K562 (cell line): Measurements from ENCODE around the gene CERS5. TPM values are rescaled to one million over a fixed set of nuclear protein-coding genes. Genes with fewer than 3 reads are reported as not detected.
A peak's percentile ranks its signal among the peaks of the same experiment; 100 is the strongest.

ENCODE experiments used
- ATAC-seq: fragments of 200-7000 bp; cut with Tn5 transposase; 3 replicates; pipeline ENCODE4 v1.9.1; 2020; ENCODE audit warnings: moderate library complexity
- BruUV-seq: library from RNA; stranded (reverse); fragments of 400-500 nt; replicated peaks from 2 replicates; lab custom pipeline; 2021; lab: Mats Ljungman, UMichigan
- CTCF ChIA-PET: fragments of 300-600 bp; formaldehyde crosslinking; extraction: SDS; loops from one replicate; lab custom pipeline; 2021; ENCODE audit warnings: low intra/inter-chr PET ratio; lab: Yijun Ruan, JAX
- POLR2A ChIA-PET: fragments of 300-600, 350-650 bp; sonication (Branson Sonifier 250); formaldehyde crosslinking; extraction: SDS; loops from one replicate; lab custom pipeline; 2021; ENCODE audit warnings: antibody characterized with exemption, inconsistent platforms; lab: Yijun Ruan, JAX
- DNase-seq, 4 experiments: peaks; one replicate each; pipeline versions ENCODE4 v3.0.0 to v3.0.0-alpha.2; 2011 to 2018; ENCODE audit warnings: low spot score in 3 of 4, mixed read lengths in 3 of 4; ENCODE audit errors: extremely low read depth in 1 of 4
- FAIRE-seq: peaks from 2 replicates; lab custom pipeline; 2011; peaks lifted over from hg19 to GRCh38; lab: Jason Lieb, UNC
- H2AFZ ChIP-seq: 2 replicates; pipeline ENCODE4 v1.6.0; 2011; ENCODE audit warnings: low read depth, low read length, control low read depth, inconsistent platforms
- H3K27ac ChIP-seq: fragments of 200-600 bp; 3 replicates; pipeline ENCODE4 v1.8.0; 2011; ENCODE audit warnings: low read depth, mild to moderate bottlenecking, control low read depth, inconsistent platforms, low read length, moderate library complexity, mixed read lengths; ENCODE audit errors: extremely low read depth
- H3K27me3 ChIP-seq, 2 experiments: fragments of 300-600 bp in 1 of 2; 2 replicates in 1 of 2; 3 replicates in 1 of 2; pipeline versions ENCODE4 v1.6.0 to v1.8.0; 2011; ENCODE audit warnings: inconsistent platforms in 2 of 2, low read length in 2 of 2, mild to moderate bottlenecking in 1 of 2, mixed read lengths in 1 of 2, moderate library complexity in 1 of 2; ENCODE audit not compliant: control insufficient read depth in 2 of 2, insufficient read depth in 2 of 2
- H3K36me3 ChIP-seq: fragments of 300-600 bp; 3 replicates; pipeline ENCODE4 v1.8.0; 2011; ENCODE audit warnings: mild to moderate bottlenecking, low read length, inconsistent platforms; ENCODE audit not compliant: control insufficient read depth, insufficient read depth
- H3K4me1 ChIP-seq, 2 experiments: fragments of 200-600 bp in 1 of 2; replicated peaks in 1 of 2; 2 replicates in 1 of 2; 3 replicates in 1 of 2; pipeline versions ENCODE4 v1.5.1 to v1.8.0; 2011; ENCODE audit warnings: inconsistent platforms in 2 of 2, low read length in 2 of 2, mild to moderate bottlenecking in 1 of 2, mixed read lengths in 1 of 2, moderate library complexity in 1 of 2; ENCODE audit not compliant: control insufficient read depth in 2 of 2, insufficient read depth in 2 of 2
- H3K4me2 ChIP-seq: 2 replicates; pipeline ENCODE4 v1.6.1; 2011; ENCODE audit warnings: low read length, control low read depth, inconsistent platforms, mixed read lengths; ENCODE audit not compliant: insufficient read depth
- H3K4me3 ChIP-seq: fragments of 200-600 bp; sonication (generic), shearing (Covaris generic); 2 replicates; pipeline ENCODE4 v1.5.1; 2016; ENCODE audit warnings: control low read depth, inconsistent platforms
- H3K79me2 ChIP-seq: fragments of 200-600 bp; 3 replicates; pipeline ENCODE4 v1.8.0; 2011; ENCODE audit warnings: low read length, inconsistent platforms; ENCODE audit not compliant: control insufficient read depth, insufficient read depth
- H3K9ac ChIP-seq, 2 experiments: 2 replicates each; pipeline versions ENCODE4 v1.6.0 to v1.6.1; 2011; ENCODE audit warnings: low read depth in 2 of 2, low read length in 2 of 2, control low read depth in 1 of 2, inconsistent platforms in 1 of 2, mild to moderate bottlenecking in 1 of 2, mixed read lengths in 1 of 2; ENCODE audit not compliant: insufficient read depth in 1 of 2
- H3K9me1 ChIP-seq: one replicate; pipeline ENCODE4 v1.6.0; 2011; ENCODE audit warnings: inconsistent platforms, mild to moderate bottlenecking, low read length, moderate library complexity; ENCODE audit not compliant: control insufficient read depth, insufficient read depth
- H3K9me3 ChIP-seq: replicated peaks from 2 replicates; pipeline ENCODE4 v1.5.1; 2011; ENCODE audit warnings: low read depth, low read length, inconsistent platforms; ENCODE audit not compliant: control insufficient read depth, insufficient read depth
- H4K20me1 ChIP-seq: replicated peaks from 2 replicates; pipeline ENCODE4 v1.6.1; 2011; ENCODE audit warnings: low read length, inconsistent platforms, mixed read lengths; ENCODE audit not compliant: control insufficient read depth, insufficient read depth
- BHLHE40 ChIP-seq: IDR thresholded peaks from 2 replicates; pipeline ENCODE4 v1.6.1; 2011; ENCODE audit warnings: low read length, improper control_type of control experiment
- CBX8 ChIP-seq: fragments of 200-600 bp; sonication (generic); IDR thresholded peaks from 2 replicates; pipeline ENCODE4 v1.6.1; 2012; ENCODE audit warnings: borderline replicate concordance, mixed run types, low read depth, mild to moderate bottlenecking, moderate library complexity, mixed read lengths, low read length, control low read depth, inconsistent platforms; ENCODE audit not compliant: poor library complexity, severe bottlenecking; ENCODE audit errors: extremely low read depth
- CEBPB ChIP-seq: fragments of 450-650 bp; IDR thresholded peaks from 2 replicates; pipeline ENCODE4 v1.6.1; 2016; ENCODE audit warnings: missing genetic modification characterization, missing compliant biosample characterization
- CEBPZ ChIP-seq: fragments of 150-350 bp; IDR thresholded peaks from 2 replicates; pipeline ENCODE4 v1.6.1; 2014; ENCODE audit warnings: low read depth, mild to moderate bottlenecking, low read length, borderline replicate concordance
- FOXP1 ChIP-seq: sonication (generic); formaldehyde crosslinking; IDR thresholded peaks from 2 replicates; pipeline ENCODE4 v1.8.0; 2022; ENCODE audit warnings: mild to moderate bottlenecking, missing genetic modification reagents
- FUS ChIP-seq: fragments of 200-400 bp; formaldehyde crosslinking; optimal IDR thresholded peaks from 2 replicates; pipeline ENCODE3; 2017; ENCODE audit warnings: low read depth, low read length
- HDAC2 ChIP-seq: fragments of 450-650 bp; IDR thresholded peaks from 2 replicates; pipeline ENCODE4 v1.6.1; 2016; ENCODE audit warnings: mild to moderate bottlenecking
- HIVEP1 ChIP-seq: fragments of 250-450 bp; sonication (Bioruptor Pico); IDR thresholded peaks from 2 replicates; pipeline ENCODE4 v1.4.0; 2020; ENCODE audit warnings: mild to moderate bottlenecking
- MXD1 ChIP-seq: fragments of 250-450 bp; sonication (Bioruptor Pico); IDR thresholded peaks from 2 replicates; pipeline ENCODE4 v1.8.0; 2021; ENCODE audit warnings: borderline replicate concordance, mild to moderate bottlenecking, moderate library complexity; ENCODE audit not compliant: poor library complexity, severe bottlenecking
- NFATC3 ChIP-seq: fragments of 450-650 bp; IDR thresholded peaks from 2 replicates; pipeline ENCODE4 v1.6.1; 2017; ENCODE audit warnings: mild to moderate bottlenecking
- NFXL1 ChIP-seq: fragments of 450-650 bp; formaldehyde crosslinking; IDR thresholded peaks from 2 replicates; pipeline ENCODE4 v1.4.0; 2021; ENCODE audit warnings: mild to moderate bottlenecking
- PHF21A ChIP-seq: fragments of 450-650 bp; IDR thresholded peaks from 2 replicates; pipeline ENCODE4 v1.6.1; 2017; ENCODE audit warnings: low read depth, borderline replicate concordance
- RAD21 ChIP-seq, 2 experiments: fragments of 250-450 bp in 1 of 2; fragments of 450-650 bp in 1 of 2; sonication (Bioruptor Pico) in 1 of 2; formaldehyde crosslinking in 1 of 2; IDR thresholded peaks in 1 of 2; conservative IDR thresholded peaks in 1 of 2; 2 replicates each; pipeline versions ENCODE4 v1.4.0 to v1.8.0; 2020 to 2022; ENCODE audit warnings: mild to moderate bottlenecking in 2 of 2, moderate library complexity in 1 of 2
- USF1 ChIP-seq: sonication (generic); formaldehyde crosslinking; IDR thresholded peaks from 2 replicates; pipeline ENCODE4 v1.9.0; 2022; ENCODE audit warnings: mild to moderate bottlenecking, missing genetic modification reagents
- ZBED1 ChIP-seq: IDR thresholded peaks from 2 replicates; pipeline ENCODE4 v1.6.1; 2014
- ZBTB7A ChIP-seq: IDR thresholded peaks from 2 replicates; pipeline ENCODE4 v1.6.1; 2011; ENCODE audit warnings: low read depth, mild to moderate bottlenecking, low read length, moderate library complexity, borderline replicate concordance; ENCODE audit not compliant: control insufficient read depth
- ZFP30 ChIP-seq: fragments of 250-450 bp; sonication (Bioruptor Pico); IDR thresholded peaks from 2 replicates; pipeline ENCODE4 v1.8.0; 2022; ENCODE audit warnings: moderate library complexity, mild to moderate bottlenecking, inconsistent platforms, borderline replicate concordance
- ZFPM2 ChIP-seq: fragments of 250-450 bp; sonication (Bioruptor Pico); IDR thresholded peaks from 2 replicates; pipeline ENCODE4 v1.5.1; 2022; ENCODE audit warnings: mild to moderate bottlenecking
- ZNF695 ChIP-seq: fragments of 450-650 bp; formaldehyde crosslinking; IDR thresholded peaks from 2 replicates; pipeline ENCODE4 v1.4.0; 2020; ENCODE audit warnings: mild to moderate bottlenecking, moderate library complexity
- WGBS: fragments of 100-300 bp; shearing (Covaris generic); methylation state at CpG from one replicate; pipeline ENCODE4 v1.1.6; 2016; ENCODE audit warnings: low coverage, mixed read lengths; ENCODE audit not compliant: insufficient coverage; ENCODE audit errors: missing lambda C conversion rate; 5-methylcytosine and 5-hydroxymethylcytosine counted together
- in situ Hi-C: fragments of 300-500 bp; cut with MboI; formaldehyde crosslinking; loops from 4 replicates; pipeline ENCODE4 v1.15.0; 2018; ENCODE audit warnings: inconsistent platforms, mixed read lengths
- intact Hi-C: fragments of 100-400 bp; cut with micrococcal nuclease; formaldehyde crosslinking; loops from 2 replicates; pipeline ENCODE4 v1.14.2; 2022
- polyA plus RNA-seq, 8 experiments: library from polyadenylated mRNA; depleted of rRNA in 4 of 8; stranded (reverse) in 5 of 8; unstranded in 3 of 8; fragments of >200 nt; fragmentation: Nextera tagmentation in 2 of 8; fragmentation: Illumina TruSeq in 1 of 8; extraction: Ambion mirVana in 2 of 8; extraction: Trizol in 1 of 8; gene quantifications; 2 replicates each; pipeline versions ENCODE4 v1.2.1 to v1.2.3, GENCODE V29; 2011 to 2014; ENCODE audit warnings: inconsistent platforms in 1 of 8, missing spikeins in 1 of 8
- total RNA-seq, 7 experiments: library from RNA; depleted of rRNA in 6 of 7; stranded (reverse); fragments of >200 nt in 6 of 7; fragmentation: Illumina TruSeq in 2 of 7; extraction: Trizol in 2 of 7; gene quantifications; 2 replicates each; pipeline versions ENCODE4 v1.2.1 to v1.2.3, GENCODE V29; 2011 to 2021; ENCODE audit warnings: low replicate concordance in 1 of 7

The CERS5 gene
- total and polyA plus RNA-seq, 9 of the 15 experiments (the other 6 are each of a cell fraction or from before 2014, with no cell fraction given), result 6.1 to 47.5 (median 17.8) TPM

- H3K4me1 ChIP-seq, result peaks cover 10 to 21% of the 10 kb centered on the region in 2 experiments; a peak in 4 of 5 replicates
- DNase-seq (no peak), FAIRE-seq (no peak), ATAC-seq (no peak)
- H3K4me3 ChIP-seq, result no peak overlapping the region
- ChIA-PET POLR2A (interaction anchor here (0.6 to 1.2 kb wide), 8 partner anchors 44 to 850 kb away, joined by 3 to 6 read pairs (median 3); partner anchors contain the start of gene BCDIN3D), CTCF (no interaction called here)
- in situ Hi-C loops, result loop anchor here (5.0 kb wide), 1 partner anchor 94 kb away; no protein-coding TSS in a partner anchor
- H3K36me3 ChIP-seq, result peaks cover 25% of the 10 kb centered on the region; the same call in 2 of the 3 replicates
- 82% methylated on average over 1 of the region's 1 CpG for WGBS
- H4K20me1 ChIP-seq, result peaks cover 5% of the 10 kb centered on the region
- no peak overlapping the region for H3K4me2 ChIP-seq
- no peaks in the 10 kb centered on the region for H3K27me3 ChIP-seq
- peaks cover 10% of the 10 kb centered on the region for H3K79me2 ChIP-seq
- 0 out of 4 replicates have a peak overlapping the region, but pooled peaks of 1 of the 2 experiments have one; percentile 55 for H3K9ac ChIP-seq
- intact Hi-C loops, result no loop called here
- no TSS peak for BruUV-seq
- TF ChIP-seq FOXP1 (CRISPR knock-in tag) (no peak), MXD1 (no peak), ZBED1 (no peak), ZNF695 (no peak), ZBTB7A (no peak), HIVEP1 (CRISPR knock-in tag) (no peak), NFXL1 (no peak), HDAC2 (no peak), ZFP30 (CRISPR knock-in tag) (no peak), FUS (no peak), USF1 (CRISPR knock-in tag) (no peak), CEBPZ (no peak), NFATC3 (no peak), CEBPB (no peak), BHLHE40 (no peak), RAD21 (CRISPR knock-in tag; conservative IDR thresholded peaks at IDR 0.05 in 1 of 2, IDR thresholded peaks at IDR 0.05 in 1 of 2) (no peak), PHF21A (no peak), ZFPM2 (CRISPR knock-in tag) (no peak), CBX8 (no peak)
- no peaks in the 10 kb centered on the region for H3K9me3 ChIP-seq
- no peaks in the 10 kb centered on the region for H3K9me1 ChIP-seq
- no peak overlapping the region for H3K27ac ChIP-seq
- no peak overlapping the region for H2AFZ ChIP-seq
These were observed 83.9 kb downstream of the CERS5 start for GRCh38 chr12:50083301-50083700.
